HG03196 (cell line): Measurements from ENCODE around the gene CREM.
"Not testable (repeated sequence)": the region's sequence is repeated elsewhere in the genome, so short reads cannot be mapped to it uniquely, and the experiment has no call there.

Experiments
- ATAC-seq: cut with Tn5 transposase; IDR thresholded peaks from one replicate; pipeline ENCODE4 v1.9.1; 2021; ENCODE audit not compliant: unreplicated experiment

Gene CREM

GRCh38 chr10:35192645-35193249 lies 66.1 kb downstream of the CREM start:
- ATAC-seq = no peak

- no peak for ATAC-seq
Measured at GRCh38 chr10:35194471-35194870, 67.8 kb downstream of the CREM start.

GRCh38 chr10:35194906-35195305 lies 68.3 kb downstream of the CREM start:
- no peak for ATAC-seq

GRCh38 chr10:35195361-35196306 lies 69.0 kb downstream of the CREM start:
- ATAC-seq = peak; percentile 98

GRCh38 chr10:35200487-35200886 lies 73.8 kb downstream of the CREM start:
- ATAC-seq = no peak

GRCh38 chr10:35201234-35201633 lies 74.6 kb downstream of the CREM start:
- no peak for ATAC-seq

GRCh38 chr10:35202050-35202449 lies 75.4 kb downstream of the CREM start:
- no peak for ATAC-seq

- no peak for ATAC-seq
Measured at GRCh38 chr10:35203745-35204144, 77.1 kb downstream of the CREM start.

GRCh38 chr10:35204650-35205319 lies 78.1 kb downstream of the CREM start:
- no peak for ATAC-seq

GRCh38 chr10:35206274-35206673 lies 79.6 kb downstream of the CREM start:
- no peak for ATAC-seq

- peak; percentile 79 for ATAC-seq
Measured at GRCh38 chr10:35208536-35208935, 81.9 kb downstream of the CREM start.

GRCh38 chr10:35208949-35209613 lies 82.4 kb downstream of the CREM start:
- ATAC-seq = peak; percentile 27

- ATAC-seq = no peak
Measured at GRCh38 chr10:35210961-35211360, 84.3 kb downstream of the CREM start.

- ATAC-seq = no peak
Measured at GRCh38 chr10:35211390-35211789, 84.7 kb downstream of the CREM start.

- no peak for ATAC-seq
Measured at GRCh38 chr10:35212856-35213255, 86.2 kb downstream of the CREM start.

- ATAC-seq = no peak
Measured at GRCh38 chr10:35213699-35214098, 87.1 kb downstream of the CREM start.

- ATAC-seq = no peak
Measured at GRCh38 chr10:35214607-35215020, 88.0 kb downstream of the CREM start.

GRCh38 chr10:35215107-35215506 lies 88.5 kb downstream of the CREM start:
- ATAC-seq = no peak

GRCh38 chr10:35216303-35216905 lies 89.8 kb downstream of the CREM start:
- ATAC-seq = no peak

- not testable (repeated sequence) for ATAC-seq
Measured at GRCh38 chr10:35216956-35217355, 90.3 kb downstream of the CREM start.

GRCh38 chr10:35217455-35217854 lies 90.8 kb downstream of the CREM start:
- no peak for ATAC-seq
